ENCODE results near the gene RPS6KA4.

The RPS6KA4 gene

DNA sequence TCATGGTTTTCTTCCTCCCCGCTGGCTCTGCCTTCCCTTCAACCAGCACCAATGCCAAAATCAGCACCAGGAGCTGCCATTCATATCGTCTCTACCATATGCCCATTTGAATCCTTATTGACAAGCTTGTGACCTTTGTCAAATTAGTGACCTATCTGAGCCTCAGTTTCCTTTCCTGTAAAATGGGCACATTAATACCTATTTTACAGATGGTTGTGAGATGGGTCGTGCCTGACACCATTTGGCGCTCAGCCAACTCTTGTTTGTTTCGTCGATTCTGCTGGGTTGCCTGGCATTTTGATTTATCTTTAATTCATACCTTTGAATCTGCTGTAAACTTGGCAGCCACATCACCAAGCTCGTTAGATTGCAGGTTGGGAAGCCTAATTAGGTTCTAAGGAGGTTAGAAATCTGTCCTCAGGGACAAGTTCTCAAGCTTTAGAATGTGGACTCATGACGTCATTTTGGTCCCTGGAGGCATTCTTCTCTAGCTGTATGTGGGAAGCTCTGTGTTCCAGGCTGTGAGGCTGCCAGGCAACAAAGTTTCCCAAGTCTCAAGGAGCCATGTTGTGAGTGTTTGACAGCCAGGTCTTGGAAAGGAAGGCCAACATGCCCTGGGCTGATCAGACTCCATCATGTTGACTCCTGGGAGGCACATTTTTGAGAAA, 61.0 kb downstream of the RPS6KA4 start:
- no peak for DNase-seq (ENCODE audit: low spot score)

Data from CD4-positive, alpha-beta T cell treated with Interleukin-6 at 100 ng/mL for 8 hours (primary cell).